Cardiac fibroblast (primary cell): Measurements from ENCODE around the gene SORT1.
A peak's percentile ranks its signal among the peaks of the same experiment; 100 is the strongest.

Experiments
- DNase-seq, 2 donors: peaks; one replicate each; pipeline versions ENCODE4 v3.0.0 to v3.0.0-alpha.2; 2010; ENCODE audit warnings: low read depth in 2 of 2
- H3K4me3 ChIP-seq, 2 donors: replicated peaks in 1 of 2; 1 replicate in 1 of 2; 2 replicates in 1 of 2; pipeline ENCODE4 v1.5.1; 2011; ENCODE audit warnings: low read depth in 2 of 2, low read length in 2 of 2, mild to moderate bottlenecking in 2 of 2, moderate library complexity in 1 of 2
- CTCF ChIP-seq: IDR thresholded peaks from one replicate; pipeline ENCODE4 v1.5.1; 2011; ENCODE audit warnings: low read depth, mild to moderate bottlenecking, low read length, inconsistent platforms

The SORT1 gene

GRCh38 chr1:109392788-109393616 is 4.7 kb downstream of the SORT1 start:
- peak; percentile 64 to 76 for DNase-seq
- TF ChIP-seq CTCF, result no peak
- peak overlapping the region in 1 of 2 donors; percentile 11 for H3K4me3 ChIP-seq

GRCh38 chr1:109392037-109392787 is 5.5 kb downstream of the SORT1 start:
- no peak for DNase-seq
- peak overlapping the region in 1 of 2 donors; percentile 11 for H3K4me3 ChIP-seq
- TF ChIP-seq CTCF, result no peak

GRCh38 chr1:109391626-109392025 is 6.1 kb downstream of the SORT1 start:
- no peak for DNase-seq
- TF ChIP-seq CTCF, result no peak
- H3K4me3 ChIP-seq, result no peak overlapping the region

- no peak overlapping the region for H3K4me3 ChIP-seq
These were observed 6.6 kb downstream of the SORT1 start for GRCh38 chr1:109391157-109391556.

GRCh38 chr1:109389638-109390341 is 7.9 kb downstream of the SORT1 start:
- no peak for TF ChIP-seq CTCF
- no peak overlapping the region for H3K4me3 ChIP-seq
- DNase-seq, result no peak

More at GRCh38 chr1:109391157-109391556, 6.6 kb downstream of the SORT1 start:
- TF ChIP-seq CTCF, result no peak
- peak; percentile 61 to 73 for DNase-seq

- TF ChIP-seq CTCF, result no peak
- DNase-seq, result peak in 1 of 2 donors; percentile 40
- no peak overlapping the region for H3K4me3 ChIP-seq
These were observed 8.7 kb downstream of the SORT1 start for GRCh38 chr1:109388884-109389637.
